Left lung (tissue), 10 donors: ENCODE measurements around the gene UBE2F. TPM values are rescaled to one million over a fixed set of nuclear protein-coding genes. Genes with fewer than 3 reads are reported as not detected.
"Not testable (repeated sequence)": the region's sequence is repeated elsewhere in the genome, so short reads cannot be mapped to it uniquely, and the experiment has no call there.

Experiments used
- ATAC-seq: fragments of 200-7000 bp; cut with Tn5 transposase; one replicate; pipeline ENCODE4 v1.9.1; 2020; ENCODE audit warnings: moderate library complexity
- DNase-seq, 4 donors: peaks; one replicate each; pipeline ENCODE4 v3.0.0-alpha.2; 2013 to 2020
- H3K27ac ChIP-seq, 2 donors: fragments of 200-600 bp; sonication (generic) in 1 of 2; one replicate each; pipeline versions ENCODE4 v1.5.0 to v1.8.0; 2020 to 2021
- H3K27me3 ChIP-seq, 2 donors: fragments of 200-600 bp; sonication (generic) in 1 of 2; one replicate each; pipeline versions ENCODE4 v1.5.0 to v1.8.0; 2020 to 2021
- H3K36me3 ChIP-seq, 2 donors: fragments of 200-600 bp; sonication (generic) in 1 of 2; one replicate each; pipeline versions ENCODE4 v1.5.0 to v1.8.0; 2020 to 2021
- H3K4me1 ChIP-seq, 2 donors: fragments of 200-600 bp; one replicate each; pipeline ENCODE4 v1.8.0; 2021
- H3K4me3 ChIP-seq, 2 donors: fragments of 200-600 bp; sonication (generic) in 1 of 2; one replicate each; pipeline versions ENCODE4 v1.5.0 to v1.8.0; 2020 to 2021; ENCODE audit warnings: mild to moderate bottlenecking in 1 of 2
- H3K9me3 ChIP-seq, 2 donors: fragments of 200-600 bp; sonication (generic) in 1 of 2; one replicate each; pipeline versions ENCODE4 v1.5.0 to v1.8.0; 2020 to 2021
- intact Hi-C, 2 donors: fragments of 100-400 bp; cut with DNase I; formaldehyde crosslinking; loops; one replicate each; pipeline versions ENCODE4 v1.11.2 to v1.14.2; 2022
- polyA plus RNA-seq, 6 donors: library from polyadenylated mRNA; unstranded; fragments of 120-200 nt; gene quantifications; one replicate each; pipeline ENCODE4 v1.2.1, GENCODE V29; 2013; ENCODE audit not compliant: insufficient read length in 6 of 6
- total RNA-seq, 2 donors: library from RNA; stranded (reverse); fragmentation: NEBNext Ultra II Directional; extraction: Animal tissue kit (Norgen Biotek cat#: 25700); gene quantifications; one replicate each; pipeline ENCODE4 v1.2.1, GENCODE V29; 2021
- TF ChIP-seq, protein P1 (sequence below), 2 donors: fragments of 200-600 bp; sonication (generic) in 1 of 2; IDR thresholded peaks; one replicate each; pipeline versions ENCODE4 v1.5.0 to v1.8.0; 2021; ENCODE audit warnings: antibody characterized with exemption in 2 of 2
- donor health status: DM: no; HTN: yes; CAD: no.
- donor health status: DM: no; HTN: no; CAD: no.

UBE2F gene
- total and polyA plus RNA-seq, 8 donors = 33.9 to 58.9 (median 34.7) TPM

DNA sequence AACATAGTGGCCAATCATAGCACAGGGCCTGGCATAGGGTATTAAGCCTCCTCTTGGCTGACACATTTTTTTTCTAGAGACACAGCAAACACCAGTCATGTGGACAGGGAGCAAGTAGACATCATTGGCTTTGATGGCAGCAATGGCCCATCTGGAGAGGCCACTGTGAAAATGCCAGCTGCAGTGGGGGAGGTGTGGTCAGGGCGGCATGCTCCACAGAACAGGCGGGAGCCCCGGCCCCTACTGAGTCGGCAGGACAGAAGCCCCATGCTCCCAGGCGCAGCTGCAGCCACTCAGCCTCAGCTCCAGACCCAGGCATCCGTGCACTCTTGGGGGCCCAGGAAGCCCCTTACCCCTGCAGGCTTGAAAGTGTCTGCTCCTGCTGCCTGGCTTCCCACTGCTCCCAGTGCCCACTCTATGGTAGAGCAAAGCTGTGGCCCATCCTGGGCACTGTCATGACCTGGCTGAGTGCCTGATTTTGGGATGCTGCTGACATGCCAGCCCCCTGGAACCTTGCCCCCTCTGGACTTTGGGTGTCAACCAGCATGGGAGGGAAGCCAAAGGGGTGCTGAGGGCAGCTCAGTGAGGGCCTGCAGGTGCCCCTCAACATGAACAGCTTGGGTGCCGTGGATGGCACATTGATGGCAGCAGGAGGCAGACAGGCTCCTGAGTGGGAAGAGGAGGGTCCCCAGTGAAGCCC lies 23.3 kb upstream of the UBE2F start:
- intact Hi-C loops = no loop called here
- Histone ChIP-seq H3K36me3 (no peaks in the 10 kb centered on the region), H3K4me1 (no peaks in the 10 kb centered on the region), H3K27ac (no peak overlapping the region), H3K27me3 (no peaks in the 10 kb centered on the region), H3K4me3 (no peak overlapping the region), H3K9me3 (peaks cover 0 to 23% of the 10 kb centered on the region in 2 donors)
- no peak for ATAC-seq
- no peak for DNase-seq
- TF ChIP-seq, protein P1, sequence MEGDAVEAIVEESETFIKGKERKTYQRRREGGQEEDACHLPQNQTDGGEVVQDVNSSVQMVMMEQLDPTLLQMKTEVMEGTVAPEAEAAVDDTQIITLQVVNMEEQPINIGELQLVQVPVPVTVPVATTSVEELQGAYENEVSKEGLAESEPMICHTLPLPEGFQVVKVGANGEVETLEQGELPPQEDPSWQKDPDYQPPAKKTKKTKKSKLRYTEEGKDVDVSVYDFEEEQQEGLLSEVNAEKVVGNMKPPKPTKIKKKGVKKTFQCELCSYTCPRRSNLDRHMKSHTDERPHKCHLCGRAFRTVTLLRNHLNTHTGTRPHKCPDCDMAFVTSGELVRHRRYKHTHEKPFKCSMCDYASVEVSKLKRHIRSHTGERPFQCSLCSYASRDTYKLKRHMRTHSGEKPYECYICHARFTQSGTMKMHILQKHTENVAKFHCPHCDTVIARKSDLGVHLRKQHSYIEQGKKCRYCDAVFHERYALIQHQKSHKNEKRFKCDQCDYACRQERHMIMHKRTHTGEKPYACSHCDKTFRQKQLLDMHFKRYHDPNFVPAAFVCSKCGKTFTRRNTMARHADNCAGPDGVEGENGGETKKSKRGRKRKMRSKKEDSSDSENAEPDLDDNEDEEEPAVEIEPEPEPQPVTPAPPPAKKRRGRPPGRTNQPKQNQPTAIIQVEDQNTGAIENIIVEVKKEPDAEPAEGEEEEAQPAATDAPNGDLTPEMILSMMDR (IDR thresholded peaks at IDR 0.05) = no peak

DNA sequence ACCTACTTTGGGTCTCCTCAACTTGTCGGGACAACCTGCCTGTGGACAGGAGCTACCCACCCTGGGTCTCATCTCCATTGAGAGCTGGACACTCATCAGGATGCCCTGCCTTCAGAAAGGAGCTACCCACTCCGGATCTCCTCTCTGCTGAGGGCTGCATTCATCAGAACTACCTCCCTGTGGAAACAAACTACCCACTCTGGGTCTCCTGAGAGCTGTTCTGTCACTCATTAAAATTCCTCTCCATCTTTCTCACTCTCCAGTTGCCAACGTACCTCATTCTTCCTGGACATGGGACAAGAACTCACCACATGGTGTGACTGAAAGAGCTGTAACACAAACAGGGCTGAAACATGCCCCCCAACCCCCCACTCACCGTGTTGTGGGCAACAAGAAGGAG lies 22.5 kb upstream of the UBE2F start:
- H3K36me3 ChIP-seq = no peaks in the 10 kb centered on the region
- TF ChIP-seq, protein P1 (IDR thresholded peaks at IDR 0.05) = no peak
- no peak overlapping the region for H3K27ac ChIP-seq
- intact Hi-C loops = no loop called here
- ATAC-seq (no peak), DNase-seq (no peak)
- H3K4me1 ChIP-seq = no peaks in the 10 kb centered on the region
- no peak overlapping the region for H3K4me3 ChIP-seq
- H3K9me3 ChIP-seq = peaks cover 0 to 23% of the 10 kb centered on the region in 2 donors
- H3K27me3 ChIP-seq = no peaks in the 10 kb centered on the region

DNA sequence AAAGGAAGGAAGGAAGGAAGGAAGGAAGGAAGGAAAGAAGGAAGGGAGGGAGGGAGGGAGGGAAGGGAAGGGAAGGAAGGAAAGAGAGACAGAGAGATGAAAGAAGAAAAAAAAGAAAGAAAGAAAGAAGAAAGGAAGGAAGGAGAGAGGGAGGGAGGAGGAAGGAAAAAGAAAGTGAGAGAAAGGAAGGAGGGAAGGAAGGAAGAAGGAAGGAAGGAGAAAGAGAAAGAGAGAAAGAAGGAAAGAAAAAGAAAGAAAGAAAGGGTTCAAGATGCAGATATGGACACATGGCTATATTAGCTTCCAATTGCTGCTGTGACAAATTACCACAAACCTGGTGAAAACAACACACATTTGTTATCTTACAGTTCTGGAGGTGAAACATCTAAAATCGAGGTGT lies 20.4 kb upstream of the UBE2F start:
- ATAC-seq = no peak
- no peak for DNase-seq
- Histone ChIP-seq H3K9me3 (peaks cover 0 to 23% of the 10 kb centered on the region in 2 donors), H3K27ac (no peak overlapping the region), H3K4me3 (no peak overlapping the region), H3K27me3 (no peaks in the 10 kb centered on the region), H3K36me3 (no peaks in the 10 kb centered on the region), H3K4me1 (no peaks in the 10 kb centered on the region)
- intact Hi-C loops = no loop called here
- TF ChIP-seq, protein P1 (IDR thresholded peaks at IDR 0.05) = no peak

DNA sequence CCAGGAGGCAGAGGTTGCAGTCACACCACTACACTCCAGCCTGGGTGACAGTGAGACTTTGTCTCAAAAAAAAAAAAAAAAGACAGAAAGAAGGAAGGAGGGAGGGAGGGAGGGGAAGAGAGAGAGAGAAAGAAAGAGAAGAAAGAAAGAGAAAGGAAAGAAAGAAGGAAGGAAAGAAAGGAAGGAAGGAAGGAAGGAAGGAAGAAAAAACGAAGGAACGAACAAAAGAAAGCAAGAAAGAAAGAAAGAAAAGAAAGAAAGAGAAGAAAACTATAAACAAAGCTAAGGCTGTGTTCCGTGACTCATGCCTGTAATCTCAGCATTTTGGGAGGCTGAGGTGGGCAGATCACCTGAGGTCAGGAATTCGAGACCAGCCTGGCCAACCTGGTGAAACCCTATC lies 15.5 kb upstream of the UBE2F start:
- ATAC-seq, intact Hi-C loops, H3K4me3 ChIP-seq: not testable (repeated sequence)

DNA sequence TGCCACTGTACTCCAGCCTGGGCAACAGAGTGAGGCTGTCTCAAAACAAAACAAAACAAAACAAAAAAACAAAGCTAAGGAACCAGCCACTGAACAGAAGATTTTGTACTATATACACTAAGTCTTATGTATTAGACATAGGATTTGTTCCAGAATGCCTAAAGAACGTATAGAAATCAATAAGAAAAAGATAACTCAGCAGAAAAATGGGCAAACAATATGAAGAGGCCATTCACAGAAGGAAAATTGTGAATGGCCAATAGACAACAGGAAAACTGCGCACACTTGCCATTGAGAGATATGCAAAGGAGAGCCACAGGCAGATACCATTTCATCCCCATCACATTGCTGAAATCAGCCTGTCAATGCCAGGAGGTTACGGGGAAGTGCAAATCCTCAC lies 14.9 kb upstream of the UBE2F start:
- TF ChIP-seq, protein P1 (IDR thresholded peaks at IDR 0.05) = no peak
- Histone ChIP-seq H3K9me3 (no peaks in the 10 kb centered on the region), H3K4me1 (peaks cover 8 to 9% of the 10 kb centered on the region in 2 donors), H3K36me3 (no peaks in the 10 kb centered on the region), H3K27me3 (peaks cover 14 to 33% of the 10 kb centered on the region in 2 donors), H3K27ac (no peak overlapping the region), H3K4me3 (no peak overlapping the region)
- no peak for DNase-seq
- intact Hi-C loops = no loop called here
- ATAC-seq = no peak

More for the DNA sequence above, 15.5 kb upstream of the UBE2F start:
- not testable (repeated sequence) for H3K36me3 ChIP-seq, H3K9me3 ChIP-seq, DNase-seq, H3K27ac ChIP-seq, H3K4me1 ChIP-seq
- H3K27me3 ChIP-seq = peaks cover 13 to 29% of the 10 kb centered on the region in 2 donors

DNA sequence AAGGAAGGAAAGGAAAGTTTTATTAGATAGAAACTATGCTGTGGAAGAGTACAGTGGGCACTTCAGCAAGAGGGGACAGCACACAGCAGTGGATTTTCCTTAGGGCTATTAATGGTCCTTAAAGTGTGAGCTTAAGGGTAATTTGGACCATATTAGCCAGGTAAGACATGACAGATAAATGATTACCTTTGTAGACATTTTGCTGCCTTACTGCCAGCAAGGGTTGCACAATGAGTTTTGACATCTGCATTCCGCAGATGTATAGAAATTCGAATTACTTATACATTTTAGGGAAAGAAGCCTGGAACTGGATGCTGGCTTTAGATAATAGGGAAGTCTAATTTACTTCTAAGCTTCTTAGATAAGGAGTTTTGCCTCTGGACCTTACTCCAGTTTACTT lies 14.0 kb upstream of the UBE2F start:
- ATAC-seq (no peak), DNase-seq (no peak)
- TF ChIP-seq, protein P1 (IDR thresholded peaks at IDR 0.05) = no peak
- H3K9me3 ChIP-seq = no peaks in the 10 kb centered on the region
- intact Hi-C loops = no loop called here
- no peak overlapping the region for H3K27ac ChIP-seq
- H3K4me1 ChIP-seq = peaks cover 8 to 9% of the 10 kb centered on the region in 2 donors
- peaks cover 14 to 37% of the 10 kb centered on the region in 2 donors for H3K27me3 ChIP-seq
- H3K36me3 ChIP-seq = no peaks in the 10 kb centered on the region
- H3K4me3 ChIP-seq = no peak overlapping the region
